Adipose tissue (tissue), 3 donors: ENCODE data around the gene ZBP1. TPM values are rescaled to one million over a fixed set of nuclear protein-coding genes. Genes with fewer than 3 reads are reported as not detected.
A peak's percentile ranks its signal among the peaks of the same experiment; 100 is the strongest.
"Not testable (repeated sequence)": the region's sequence is repeated elsewhere in the genome, so short reads cannot be mapped to it uniquely, and the experiment has no call there.

Experiments used
- H3K27ac ChIP-seq: one replicate; pipeline ENCODE4 v1.5.1; 2013; ENCODE audit warnings: low read depth, low read length
- WGBS, 3 donors: extraction: QIAGEN DNeasy Blood & Tissue Kit; methylation state at CpG; one replicate each; pipeline ENCODE4 v1.1.7; 2013; 5-methylcytosine and 5-hydroxymethylcytosine counted together
- polyA plus RNA-seq, 3 donors: library from polyadenylated mRNA; stranded (reverse); fragments of 200-250 nt; gene quantifications; one replicate each; pipeline ENCODE4 v1.2.3, GENCODE V29; 2013
- donor health status: healthy with polysubstance abuse.
- donor health status: Bipolar disorder and iron deficiency.
- donor health status: healthy.

ZBP1 gene
- polyA plus RNA-seq, 3 donors, result 0.15 to 1.2 (median 0.58) TPM

DNA sequence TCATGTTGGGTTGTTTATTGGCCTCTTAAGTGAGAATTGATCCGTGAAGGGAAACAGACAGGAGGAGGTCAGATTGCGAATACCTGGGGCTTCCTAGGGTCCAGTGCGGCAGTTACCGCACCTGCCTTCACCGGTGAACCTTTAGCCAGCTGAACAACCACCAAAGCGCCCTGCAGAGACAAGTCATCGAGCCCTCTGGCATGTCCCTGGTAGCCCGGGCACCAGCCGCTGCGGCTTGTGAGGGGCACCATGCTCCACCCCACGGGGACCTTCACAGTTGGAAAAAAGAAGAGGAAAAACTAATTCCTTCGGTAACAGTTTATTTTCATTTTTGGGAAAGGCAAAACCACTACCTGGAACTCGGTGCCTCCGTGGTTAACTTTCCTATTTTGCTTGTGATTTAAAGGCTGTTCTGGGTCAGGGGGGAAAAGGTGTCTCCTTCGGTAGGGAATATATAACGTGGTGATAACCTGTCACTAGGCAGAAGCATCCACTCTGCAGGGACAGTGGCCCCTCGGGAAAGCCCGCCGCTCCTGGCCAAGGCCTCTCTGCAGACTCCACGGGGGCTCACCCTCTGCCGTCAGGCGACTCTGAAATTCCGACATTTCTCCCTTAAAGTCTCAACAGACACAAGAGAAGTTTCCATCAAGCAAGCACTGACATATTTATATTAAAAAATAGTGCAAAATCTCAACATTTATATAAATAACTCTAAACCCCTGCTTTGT lies 30.7 kb upstream of the ZBP1 start:
- 69 to 90% (median 89%) methylated on average over 23 of the region's 23 CpGs for WGBS, 3 donors
- no peak overlapping the region for H3K27ac ChIP-seq

DNA sequence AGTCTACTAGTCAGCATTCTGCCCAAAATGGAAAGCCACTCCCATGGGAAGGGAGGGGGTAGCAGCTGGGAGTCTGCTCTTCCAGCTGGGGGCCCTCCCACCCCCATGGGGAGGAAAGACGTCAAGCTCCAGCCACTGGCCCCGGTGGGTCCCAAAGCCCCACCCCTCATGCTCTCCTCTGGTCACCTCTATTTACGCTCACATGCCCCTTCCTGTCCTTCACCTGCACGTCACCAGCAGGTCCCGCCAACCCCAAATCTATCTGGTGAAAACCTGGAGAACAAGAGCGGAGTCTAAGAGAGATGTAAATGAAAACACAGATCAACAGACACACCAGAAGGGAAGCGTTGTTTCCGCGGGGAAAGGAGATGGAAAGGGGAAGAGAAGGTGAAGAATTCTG lies 30.0 kb upstream of the ZBP1 start:
- 50 to 63% (median 60%) methylated on average over 9 of the region's 9 CpGs for WGBS, 3 donors
- no peak overlapping the region for H3K27ac ChIP-seq

DNA sequence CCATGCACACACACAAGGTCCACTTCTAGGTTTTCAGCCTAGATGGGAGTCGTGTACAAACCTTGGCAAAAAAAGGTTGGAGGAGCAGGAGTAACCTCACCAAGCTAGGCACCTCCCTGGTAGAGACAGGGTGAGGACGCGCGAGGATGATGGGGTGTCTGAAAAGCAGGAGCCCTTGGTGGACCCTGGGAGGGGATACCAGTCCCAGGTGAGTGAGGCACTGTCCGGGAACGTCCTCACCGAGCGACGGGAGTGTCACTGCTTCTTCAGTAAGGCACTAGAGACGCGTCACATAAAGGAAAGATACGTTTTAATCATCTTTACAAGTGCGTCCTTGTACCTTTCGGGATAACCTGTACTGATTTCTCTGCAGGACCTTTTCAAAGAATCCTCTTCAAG lies 29.4 kb upstream of the ZBP1 start:
- H3K27ac ChIP-seq, result no peak overlapping the region
- 82 to 93% (median 92%) methylated on average over 14 of the region's 14 CpGs for WGBS, 3 donors

DNA sequence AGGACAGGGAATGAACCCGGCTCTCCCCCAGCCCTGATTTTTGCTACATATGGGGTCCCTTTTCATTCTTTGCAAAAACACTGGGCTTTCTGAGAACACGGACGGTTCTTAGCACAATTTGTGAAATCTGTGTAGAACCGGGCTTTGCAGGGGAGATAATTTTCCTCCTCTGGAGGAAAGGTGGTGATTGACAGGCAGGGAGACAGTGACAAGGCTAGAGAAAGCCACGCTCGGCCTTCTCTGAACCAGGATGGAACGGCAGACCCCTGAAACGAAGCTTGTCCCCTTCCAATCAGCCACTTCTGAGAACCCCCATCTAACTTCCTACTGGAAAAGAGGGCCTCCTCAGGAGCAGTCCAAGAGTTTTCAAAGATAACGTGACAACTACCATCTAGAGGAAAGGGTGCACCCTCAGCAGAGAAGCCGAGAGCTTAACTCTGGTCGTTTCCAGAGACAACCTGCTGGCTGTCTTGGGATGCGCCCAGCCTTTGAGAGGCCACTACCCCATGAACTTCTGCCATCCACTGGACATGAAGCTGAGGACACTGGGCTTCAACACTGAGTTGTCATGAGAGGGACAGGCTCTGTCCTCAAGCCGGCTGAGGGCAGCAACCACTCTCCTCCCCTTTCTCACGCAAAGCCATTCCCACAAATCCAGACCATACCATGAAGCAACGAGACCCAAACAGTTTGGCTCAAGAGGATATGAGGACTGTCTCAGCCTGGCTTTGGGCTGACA lies 28.8 kb upstream of the ZBP1 start:
- 77 to 92% (median 92%) methylated on average over 15 of the region's 15 CpGs for WGBS, 3 donors
- H3K27ac ChIP-seq, result no peak overlapping the region

DNA sequence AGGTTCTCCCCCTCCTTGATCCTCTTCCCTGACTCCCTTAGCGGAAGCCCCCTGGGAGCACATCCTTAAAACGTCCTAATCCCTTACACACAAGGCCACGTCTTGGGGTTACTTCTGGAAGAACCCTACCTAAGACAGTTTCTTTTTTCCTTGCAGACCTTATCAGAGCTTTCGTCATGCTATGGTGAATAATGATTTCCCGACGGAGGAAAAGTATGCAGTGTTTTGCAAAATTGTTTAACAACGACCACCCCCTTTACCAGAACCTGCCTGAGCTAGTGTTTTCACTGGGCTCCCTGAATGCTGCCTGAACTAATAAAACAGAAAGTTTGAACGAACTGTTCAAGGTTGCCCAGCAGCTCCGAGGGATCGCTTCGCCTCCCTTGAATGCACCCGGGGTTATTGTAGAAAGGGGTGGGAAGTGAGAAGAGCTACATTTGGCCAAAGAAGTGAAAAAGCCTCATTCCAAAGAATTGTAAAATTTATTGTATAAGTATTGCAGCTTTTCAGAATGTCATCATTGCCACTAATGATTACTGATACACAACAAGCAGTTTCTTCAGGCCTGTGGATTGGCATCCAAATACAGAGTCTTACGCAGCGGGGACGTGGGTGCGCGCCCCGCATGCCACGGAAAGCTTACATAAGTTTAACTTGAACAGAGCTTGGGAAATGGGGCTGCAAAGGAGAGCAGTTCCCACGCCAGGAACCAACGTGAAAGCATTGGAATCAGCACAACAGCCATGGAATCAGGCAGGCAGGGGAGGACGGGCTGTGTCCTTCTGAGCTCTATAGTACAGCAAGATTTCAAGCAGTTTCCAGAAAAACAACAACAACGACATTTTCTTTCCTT lies 27.9 kb upstream of the ZBP1 start:
- 67 to 86% (median 84%) methylated on average over 23 of the region's 23 CpGs for WGBS, 3 donors
- H3K27ac ChIP-seq, result no peak overlapping the region

DNA sequence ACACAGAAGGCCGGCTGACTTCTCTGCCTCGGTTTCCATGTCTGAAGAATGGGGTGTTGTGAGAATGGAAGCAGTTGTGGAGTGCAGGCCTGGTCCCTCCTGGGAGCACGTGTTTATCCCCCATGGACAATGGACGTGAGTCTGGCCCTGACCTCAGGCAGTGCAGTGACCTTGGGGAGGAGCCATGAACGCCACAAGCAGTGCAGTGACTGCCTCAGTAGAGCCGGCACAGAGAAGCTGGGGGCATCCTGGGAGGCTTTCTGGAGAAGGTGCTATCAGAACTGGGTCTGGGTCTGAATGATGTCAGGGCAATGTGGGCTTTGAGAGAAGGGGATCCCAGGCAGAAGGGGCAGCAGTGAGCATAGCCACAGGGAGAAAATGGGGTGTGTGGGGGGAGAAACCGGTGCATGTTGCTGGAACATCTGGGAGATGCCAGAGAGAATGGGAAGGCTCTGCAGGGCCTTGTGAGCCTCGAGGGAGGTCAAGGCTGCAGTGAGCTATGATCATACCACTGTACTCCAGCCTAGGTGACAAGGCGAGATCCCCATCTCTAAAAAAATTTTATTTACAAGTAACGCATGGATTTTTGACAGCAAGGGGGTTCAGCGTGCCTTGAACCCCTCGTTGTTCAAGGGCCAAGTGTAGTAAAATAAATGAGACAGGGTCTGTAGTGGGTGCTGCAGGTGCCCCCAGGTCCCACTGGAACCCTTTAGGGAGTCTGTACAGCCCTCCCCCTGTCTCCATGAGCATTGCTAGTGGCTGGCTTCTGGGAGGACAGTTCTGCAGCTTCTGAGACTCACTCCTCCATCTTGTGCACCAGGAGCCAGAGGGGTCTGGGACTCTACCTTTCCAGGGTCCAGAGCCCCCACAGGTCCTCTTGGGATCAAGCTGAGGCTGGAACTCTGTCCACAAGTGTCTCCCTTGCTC lies 27.0 kb upstream of the ZBP1 start:
- no peak overlapping the region for H3K27ac ChIP-seq
- 66 to 84% (median 76%) methylated on average over 12 of the region's 12 CpGs for WGBS, 3 donors

DNA sequence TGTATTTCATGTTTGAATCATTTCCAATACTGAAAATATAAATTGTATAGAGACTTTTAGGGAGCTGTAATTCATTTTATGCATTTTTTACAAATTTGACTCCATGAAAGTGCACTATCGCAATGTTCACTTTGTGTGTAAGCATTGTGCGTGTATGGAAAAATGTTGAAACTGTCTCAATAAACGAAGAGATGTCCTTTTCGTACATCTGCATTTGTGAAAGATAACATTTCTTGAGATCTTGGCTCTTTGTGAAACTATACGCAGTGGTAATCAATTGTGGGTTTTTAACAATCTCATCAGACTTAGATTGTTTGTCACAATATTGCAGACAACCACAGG lies 18.6 kb upstream of the ZBP1 start:
- 80 to 93% (median 84%) methylated on average over 5 of the region's 5 CpGs for WGBS, 3 donors
- no peak overlapping the region for H3K27ac ChIP-seq

DNA sequence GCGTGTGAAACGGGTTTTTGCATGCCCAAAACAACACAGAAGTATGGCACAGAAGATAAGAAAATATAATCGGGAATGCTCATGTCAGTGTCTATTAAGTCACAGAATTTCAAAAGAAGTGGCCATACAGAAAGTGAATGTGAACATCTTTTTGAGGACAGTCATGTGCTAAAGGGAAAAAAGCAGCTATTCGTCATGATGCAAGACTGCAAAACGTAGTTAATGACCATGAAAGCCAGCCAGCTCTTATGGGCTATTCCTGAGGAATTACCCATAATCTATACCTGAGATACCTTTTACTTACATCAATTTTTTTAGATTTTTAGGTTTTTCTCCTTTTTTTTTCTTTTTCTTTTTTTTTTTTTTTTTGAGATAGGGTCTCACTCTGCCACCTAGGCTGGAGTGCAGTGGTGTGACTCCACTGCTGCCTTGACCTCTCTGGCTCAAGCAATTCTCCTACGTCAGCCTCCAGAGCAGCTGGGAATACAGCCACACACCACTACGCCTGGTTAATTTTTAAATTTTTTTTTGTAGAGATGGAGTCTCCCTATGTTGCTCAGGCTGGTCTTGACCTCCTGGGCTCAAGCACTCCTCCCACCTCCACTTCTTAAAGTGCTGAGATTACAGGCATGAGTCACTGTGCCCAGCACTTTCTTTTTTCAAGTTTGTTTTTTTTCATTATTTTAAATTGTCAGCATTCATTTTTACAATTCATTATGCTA lies 18.1 kb upstream of the ZBP1 start:
- no peak overlapping the region for H3K27ac ChIP-seq
- WGBS, 3 donors, result 58 to 76% (median 73%) methylated on average over 7 of the region's 7 CpGs

DNA sequence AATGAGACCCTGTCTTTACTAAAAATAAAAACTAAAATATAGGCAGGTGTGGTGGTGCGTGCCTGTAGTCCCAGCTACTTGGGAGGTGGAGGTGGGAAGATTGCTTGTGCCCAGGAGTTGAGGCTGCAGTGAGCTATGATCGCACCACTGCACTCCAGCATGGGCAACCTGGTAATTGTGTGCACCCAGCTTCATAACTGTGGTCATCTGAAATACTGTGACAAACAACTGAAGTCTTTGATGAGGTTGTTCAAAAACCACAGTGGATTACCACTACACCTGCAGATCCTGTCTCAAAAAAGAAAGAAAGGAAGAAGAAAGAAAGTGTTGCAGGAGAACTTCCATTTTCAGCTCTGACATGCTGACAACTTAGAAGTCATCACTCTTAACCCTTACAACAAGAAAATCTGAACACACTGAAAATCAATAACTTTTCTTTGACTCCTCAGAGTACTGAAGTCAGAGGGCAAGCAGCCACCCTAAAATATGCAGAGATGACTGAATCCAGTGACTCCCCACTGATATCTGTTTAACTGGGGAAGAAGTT lies 13.8 kb upstream of the ZBP1 start:
- no peak overlapping the region for H3K27ac ChIP-seq
- 79 to 95% (median 92%) methylated on average over 2 of the region's 2 CpGs for WGBS, 3 donors

DNA sequence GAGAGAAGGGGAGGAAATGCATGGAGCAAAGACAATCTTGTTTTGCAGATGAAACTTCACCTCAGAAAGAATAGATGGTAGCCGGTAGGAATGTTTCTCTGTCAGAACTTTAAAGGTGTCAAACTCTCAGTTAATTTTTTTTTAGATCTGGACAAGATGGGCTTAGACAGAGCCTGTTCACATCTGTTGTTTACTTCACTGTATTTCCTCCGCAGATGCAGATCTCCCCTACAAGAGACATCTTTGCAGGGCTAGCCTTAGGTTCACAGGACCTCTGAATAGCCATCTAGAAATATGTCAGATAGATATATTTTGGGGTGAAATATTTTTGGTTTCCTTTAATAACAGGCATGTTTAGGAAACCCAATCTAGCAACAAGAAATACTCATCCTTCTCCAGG lies 12.1 kb upstream of the ZBP1 start:
- 75 to 90% (median 82%) methylated on average over 2 of the region's 2 CpGs for WGBS, 3 donors
- no peak overlapping the region for H3K27ac ChIP-seq

DNA sequence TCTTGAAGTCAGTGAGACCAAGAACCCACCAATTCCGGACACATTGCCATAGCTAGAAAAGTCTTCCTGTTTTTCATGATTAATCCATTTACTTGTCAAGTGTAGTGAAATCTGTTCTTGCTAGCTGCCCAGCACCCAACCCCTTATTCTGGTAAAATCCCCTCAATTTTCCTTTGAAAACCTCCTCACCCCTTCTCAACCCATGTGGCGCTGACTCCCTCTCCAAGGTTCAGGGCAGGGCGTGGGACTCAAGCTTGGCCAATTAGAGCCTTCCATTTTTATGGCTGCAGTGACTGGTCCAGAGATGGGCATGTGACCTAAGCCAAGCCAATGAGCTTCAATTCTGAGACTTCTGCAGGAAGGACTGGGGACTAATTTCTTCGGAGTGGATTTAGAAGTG lies 9.8 kb upstream of the ZBP1 start:
- WGBS, 3 donors, result 50 to 70% (median 60%) methylated on average over 4 of the region's 4 CpGs
- H3K27ac ChIP-seq, result no peak overlapping the region

DNA sequence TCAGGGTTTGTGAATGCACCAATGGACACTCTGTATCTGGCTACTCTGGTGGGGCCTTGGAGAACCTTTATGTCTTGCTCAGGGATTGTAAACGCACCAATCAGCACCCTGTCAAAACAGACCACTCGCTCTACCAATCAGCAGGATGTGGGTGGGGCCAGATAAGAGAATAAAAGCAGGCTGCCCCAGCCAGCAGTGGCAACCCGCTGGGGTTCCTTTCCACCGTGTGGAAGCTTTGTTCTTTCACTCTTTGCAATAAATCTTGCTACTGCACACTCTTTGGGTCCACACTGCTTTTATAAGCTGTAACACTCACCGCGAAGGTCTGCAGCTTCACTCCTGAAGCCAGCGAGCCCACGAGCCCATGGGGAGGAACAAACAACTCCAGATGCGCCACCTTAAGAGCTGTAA lies 9.3 kb upstream of the ZBP1 start:
- not testable (repeated sequence) for H3K27ac ChIP-seq
- WGBS, 3 donors, result 46 to 73% (median 69%) methylated on average over 9 of the region's 9 CpGs

DNA sequence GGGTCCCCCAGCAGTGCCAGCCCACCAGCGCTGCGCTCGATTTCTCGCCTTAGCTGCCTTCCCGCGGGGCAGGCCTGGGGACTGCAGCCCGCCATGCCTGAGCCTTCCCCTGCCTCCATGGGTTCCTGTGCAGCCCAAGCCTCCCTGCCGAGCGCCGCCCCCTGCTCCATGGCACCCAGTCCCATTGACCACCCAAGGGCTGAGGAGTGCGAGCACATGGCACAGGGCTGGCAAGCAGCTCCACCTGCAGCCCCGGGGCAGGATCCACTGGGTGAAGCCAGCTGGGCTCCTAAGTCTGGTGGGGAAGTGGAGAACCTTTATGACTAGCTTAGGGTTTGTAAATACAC lies 8.7 kb upstream of the ZBP1 start:
- not testable (repeated sequence) for H3K27ac ChIP-seq
- 82 to 97% (median 94%) methylated on average over 8 to 12 of the region's 12 CpGs for WGBS, 3 donors

DNA sequence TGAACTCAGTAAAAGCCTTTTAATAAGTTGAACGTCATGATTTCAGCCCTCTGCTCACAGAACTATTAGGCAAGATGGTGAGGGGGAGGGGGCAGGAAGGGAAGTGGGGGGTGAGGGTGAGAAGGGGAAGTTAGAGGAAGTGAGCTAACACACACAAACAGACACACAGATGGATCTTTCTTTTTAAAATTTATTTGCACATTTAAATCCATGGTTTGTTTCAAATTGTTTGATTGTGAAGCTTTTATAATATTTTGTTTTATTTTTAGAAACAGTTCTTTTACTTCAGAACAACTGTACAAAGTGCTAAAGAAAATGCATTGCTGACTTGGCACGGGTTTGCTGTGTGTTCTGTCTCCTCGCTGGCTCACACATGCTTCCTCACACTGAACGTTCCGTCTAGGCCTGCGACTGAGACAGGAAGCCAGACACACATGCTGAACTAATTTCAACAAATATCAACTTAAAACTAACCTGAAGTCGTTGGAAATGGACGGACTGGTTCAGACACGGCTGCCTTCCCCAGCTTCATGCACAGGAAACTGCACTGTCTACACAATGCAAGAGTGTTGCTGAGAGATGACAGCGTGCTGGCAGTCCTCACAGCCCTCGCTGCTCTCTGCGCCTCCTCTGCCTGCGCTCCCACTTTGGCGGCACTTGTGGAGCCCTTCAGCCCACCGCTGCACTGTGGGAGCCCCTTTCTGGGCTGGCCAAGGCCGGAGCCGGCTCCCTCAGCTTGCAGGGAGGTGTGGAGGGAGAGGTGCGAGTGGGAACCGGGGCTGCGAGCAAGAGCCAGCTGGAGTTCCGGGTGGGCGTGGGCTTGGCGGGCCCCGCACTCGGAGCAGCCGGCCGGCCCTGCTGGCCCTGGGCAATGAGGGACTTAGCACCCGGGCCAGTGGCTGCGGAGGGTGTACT lies 8.1 kb upstream of the ZBP1 start:
- peak overlapping the region; percentile 54 for H3K27ac ChIP-seq
- 28 to 72% (median 38%) methylated on average over 20 to 28 of the region's 29 CpGs for WGBS, 3 donors

DNA sequence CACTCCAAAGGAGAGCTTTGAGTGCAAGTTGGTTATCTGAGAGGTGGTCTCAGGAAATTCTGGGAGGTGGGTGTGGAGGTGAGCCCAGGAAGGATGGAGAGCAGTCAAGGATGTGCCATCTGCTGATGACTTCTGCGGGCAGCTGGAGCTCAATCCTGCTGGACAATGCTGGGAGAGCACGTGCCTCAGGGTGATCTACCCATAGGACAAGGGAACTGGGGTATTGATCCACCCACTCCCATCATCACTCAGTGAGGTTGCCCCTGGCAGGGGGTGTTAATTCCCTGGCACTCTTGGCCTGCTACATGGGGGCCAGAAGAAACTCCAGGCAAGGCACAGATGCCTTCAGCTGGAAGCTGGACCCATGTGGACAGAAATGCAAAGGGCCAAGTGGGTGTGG lies 7.1 kb upstream of the ZBP1 start:
- 78 to 85% (median 79%) methylated on average over 2 of the region's 2 CpGs for WGBS, 3 donors
- H3K27ac ChIP-seq, result no peak overlapping the region

DNA sequence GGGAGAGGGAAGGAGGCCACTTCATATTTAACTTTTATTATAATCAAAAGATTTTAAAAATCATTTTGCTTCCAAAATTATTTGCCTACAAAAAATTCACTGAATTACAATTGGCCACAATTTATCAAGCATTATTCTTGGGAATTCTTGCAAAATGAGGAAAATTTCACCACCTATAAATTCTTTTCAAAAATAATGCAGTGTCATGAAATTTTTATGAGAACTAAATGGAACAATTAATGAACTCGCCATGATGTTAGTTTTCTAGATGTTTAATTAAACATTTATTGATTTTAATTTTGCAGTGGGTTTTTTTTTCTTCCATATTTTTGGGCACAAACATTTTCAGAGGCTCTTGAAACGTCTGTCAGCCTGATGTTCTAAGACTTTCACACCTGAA lies 5.8 kb upstream of the ZBP1 start:
- H3K27ac ChIP-seq, result no peak overlapping the region
- 62 to 96% (median 90%) methylated on average over 2 of the region's 2 CpGs for WGBS, 3 donors
